ENCODE data around the gene SELENOW.
"Not testable (repeated sequence)": the region's sequence is repeated elsewhere in the genome, so short reads cannot be mapped to it uniquely, and the experiment has no call there.

SELENOW gene

GRCh38 chr19:47756953-47757608 is 21.4 kb upstream of the SELENOW start:
- no peak for DNase-seq (ENCODE audit: low spot score)

- DNase-seq (ENCODE audit: low spot score): no peak
Measured at GRCh38 chr19:47757617-47758442, 20.7 kb upstream of the SELENOW start.

GRCh38 chr19:47758443-47758804 is 20.1 kb upstream of the SELENOW start:
- no peak for DNase-seq (ENCODE audit: low spot score)

- DNase-seq (ENCODE audit: low spot score): no peak
Measured at GRCh38 chr19:47760632-47760999, 17.9 kb upstream of the SELENOW start.

- DNase-seq (ENCODE audit: low spot score): no peak
Measured at GRCh38 chr19:47761566-47761965, 16.9 kb upstream of the SELENOW start.

- DNase-seq (ENCODE audit: low spot score): no peak
Measured at GRCh38 chr19:47762151-47762550, 16.4 kb upstream of the SELENOW start.

GRCh38 chr19:47762615-47763308 is 15.7 kb upstream of the SELENOW start:
- DNase-seq (ENCODE audit: low spot score): no peak

GRCh38 chr19:47764705-47765104 is 13.8 kb upstream of the SELENOW start:
- DNase-seq (ENCODE audit: low spot score): not testable (repeated sequence)

GRCh38 chr19:47765523-47766358 is 12.8 kb upstream of the SELENOW start:
- DNase-seq (ENCODE audit: low spot score): peak; percentile 70

- DNase-seq (ENCODE audit: low spot score): no peak
Measured at GRCh38 chr19:47766359-47766620, 12.2 kb upstream of the SELENOW start.

GRCh38 chr19:47766670-47767069 is 11.8 kb upstream of the SELENOW start:
- no peak for DNase-seq (ENCODE audit: low spot score)

- DNase-seq (ENCODE audit: low spot score): no peak
Measured at GRCh38 chr19:47767349-47767748, 11.2 kb upstream of the SELENOW start.

GRCh38 chr19:47768604-47769003 is 9.9 kb upstream of the SELENOW start:
- no peak for DNase-seq (ENCODE audit: low spot score)

GRCh38 chr19:47769534-47769933 is 9.0 kb upstream of the SELENOW start:
- DNase-seq (ENCODE audit: low spot score): no peak

- not testable (repeated sequence) for DNase-seq (ENCODE audit: low spot score)
Measured at GRCh38 chr19:47771291-47771690, 7.2 kb upstream of the SELENOW start.

- DNase-seq (ENCODE audit: low spot score): peak; percentile 67
Measured at GRCh38 chr19:47776568-47776967, 1.9 kb upstream of the SELENOW start.

GRCh38 chr19:47777245-47778048 is 1.1 kb upstream of the SELENOW start:
- DNase-seq (ENCODE audit: low spot score): not testable (repeated sequence)

- peak; percentile 72 for DNase-seq (ENCODE audit: low spot score)
Measured at GRCh38 chr19:47778954-47779351, 450 bp downstream of the SELENOW start.

- DNase-seq (ENCODE audit: low spot score): no peak
Measured at GRCh38 chr19:47779524-47780214, 1.2 kb downstream of the SELENOW start.

- DNase-seq (ENCODE audit: low spot score): no peak
Measured at GRCh38 chr19:47780215-47780551, 1.7 kb downstream of the SELENOW start.

Data from globus pallidus (tissue), 1 donor.